Kidney epithelial cell (primary cell): ENCODE data around the gene GRB14. TPM values are rescaled to one million over a fixed set of nuclear protein-coding genes. Genes with fewer than 3 reads are reported as not detected.

Experiments
- DNase-seq: peaks from one replicate; pipeline ENCODE4 v3.0.0-alpha.2; 2010; ENCODE audit warnings: low read depth
- H3K27me3 ChIP-seq: 2 replicates; pipeline ENCODE4 v1.6.0; 2011; ENCODE audit warnings: low read length; ENCODE audit not compliant: control insufficient read depth, insufficient read depth
- H3K36me3 ChIP-seq: 2 replicates; pipeline ENCODE4 v1.5.1; 2011; ENCODE audit warnings: low read length; ENCODE audit not compliant: control insufficient read depth, insufficient read depth
- H3K4me3 ChIP-seq: 2 replicates; pipeline ENCODE4 v1.5.1; 2011; ENCODE audit warnings: low read depth, mild to moderate bottlenecking, control low read depth, low read length
- CTCF ChIP-seq: IDR thresholded peaks from 2 replicates; pipeline ENCODE4 v1.5.1; 2011; ENCODE audit warnings: mild to moderate bottlenecking, moderate library complexity, low read length, control low read depth, inconsistent platforms; ENCODE audit not compliant: insufficient read depth, poor library complexity, severe bottlenecking
- total RNA-seq: library from RNA; depleted of rRNA; stranded (reverse); fragments of >200 nt; gene quantifications from 2 replicates; pipeline ENCODE4 v1.2.3, GENCODE V29; 2015

The GRB14 gene
- total RNA-seq, 1 donor from 2014 or later = 9.2 TPM

GRCh38 chr2:164530464-164530863 lies 90.8 kb downstream of the GRB14 start:
- no peak for TF ChIP-seq CTCF
- no peak overlapping the region for H3K4me3 ChIP-seq
- H3K36me3 ChIP-seq = no peaks in the 10 kb centered on the region
- no peaks in the 10 kb centered on the region for H3K27me3 ChIP-seq
- no peak for DNase-seq

- no peak for DNase-seq
- TF ChIP-seq CTCF = no peak
- Histone ChIP-seq H3K4me3 (no peak overlapping the region), H3K27me3 (no peaks in the 10 kb centered on the region), H3K36me3 (no peaks in the 10 kb centered on the region)
Observed at GRCh38 chr2:164523726-164524125, 97.6 kb downstream of the GRB14 start.

GRCh38 chr2:164523009-164523408 lies 98.3 kb downstream of the GRB14 start:
- H3K4me3 ChIP-seq = no peak overlapping the region

GRCh38 chr2:164522561-164522981 lies 98.7 kb downstream of the GRB14 start:
- Histone ChIP-seq H3K4me3 (no peak overlapping the region), H3K36me3 (no peaks in the 10 kb centered on the region), H3K27me3 (no peaks in the 10 kb centered on the region)
- DNase-seq = peak; percentile 39
- no peak for TF ChIP-seq CTCF

More at GRCh38 chr2:164523009-164523408, 98.3 kb downstream of the GRB14 start:
- Histone ChIP-seq H3K27me3 (no peaks in the 10 kb centered on the region), H3K36me3 (no peaks in the 10 kb centered on the region)
- no peak for TF ChIP-seq CTCF
- DNase-seq = peak; percentile 79

GRCh38 chr2:164515734-164516133 lies 105.5 kb downstream of the GRB14 start:
- no peak for TF ChIP-seq CTCF
- Histone ChIP-seq H3K36me3 (peaks cover 2% of the 10 kb centered on the region), H3K27me3 (no peaks in the 10 kb centered on the region), H3K4me3 (no peak overlapping the region)
- no peak for DNase-seq

GRCh38 chr2:164515030-164515429 lies 106.3 kb downstream of the GRB14 start:
- DNase-seq = no peak
- peaks cover 2% of the 10 kb centered on the region for H3K36me3 ChIP-seq
- TF ChIP-seq CTCF = no peak
- H3K27me3 ChIP-seq = no peaks in the 10 kb centered on the region
- no peak overlapping the region for H3K4me3 ChIP-seq
